Suprapubic skin (tissue), 3 donors: ENCODE results near the gene LETM1.

Experiments
- CTCF ChIP-seq, 2 donors: fragments of 200-600 bp in 1 of 2; fragments of 450-650 bp in 1 of 2; sonication (generic) in 1 of 2; IDR thresholded peaks; one replicate each; pipeline ENCODE4 v1.5.1; 2016 to 2019; ENCODE audit warnings: antibody characterized with exemption in 2 of 2, mild to moderate bottlenecking in 1 of 2, moderate library complexity in 1 of 2
- POLR2AphosphoS5 ChIP-seq, 3 donors: sonication (generic); formaldehyde crosslinking; IDR thresholded peaks; one replicate each; pipeline ENCODE4 v1.6.1; 2017; ENCODE audit warnings: antibody characterized with exemption in 3 of 3

GRCh38 chr4:1797861-1798579, 57.9 kb downstream of the LETM1 start:
- no peak for TF ChIP-seq CTCF (IDR thresholded peaks at IDR 0.05)
- no peak for TF ChIP-seq POLR2AphosphoS5 (IDR thresholded peaks at IDR 0.05)
